Caco-2 (cell line): ENCODE measurements around the gene EIF1AD. TPM values are rescaled to one million over a fixed set of nuclear protein-coding genes. Genes with fewer than 3 reads are reported as not detected.

ENCODE experiments used
- BruUV-seq: library from RNA; stranded (reverse); fragments of 400-500 nt; replicated peaks from 2 replicates; lab custom pipeline; 2021; lab: Mats Ljungman, UMichigan
- CTCF ChIA-PET: fragments of 300-600 bp; sonication (Branson Sonifier 250); formaldehyde crosslinking; loops from one replicate; lab custom pipeline; 2022; ENCODE audit warnings: antibody characterized with exemption; lab: Charles Lee
- POLR2A ChIA-PET: fragments of 300-600 bp; sonication (Branson Sonifier 250); formaldehyde crosslinking; loops from one replicate; lab custom pipeline; 2022; ENCODE audit warnings: antibody characterized with exemption; lab: Charles Lee
- DNase-seq, 2 experiments: peaks; one replicate each; pipeline versions ENCODE4 v3.0.0 to v3.0.0-alpha.2; 2020 to 2022
- H3K27me3 ChIP-seq: replicated peaks from 2 replicates; pipeline ENCODE4 v1.6.0; 2011; ENCODE audit warnings: low read length; ENCODE audit not compliant: control insufficient read depth, insufficient read depth
- H3K36me3 ChIP-seq: 2 replicates; pipeline ENCODE4 v1.5.1; 2011; ENCODE audit warnings: low read length; ENCODE audit not compliant: control insufficient read depth, insufficient read depth
- H3K4me1 ChIP-seq: fragments of 250-450 bp; sonication (Bioruptor Pico); 2 replicates; pipeline ENCODE4 v1.5.1; 2020; ENCODE audit warnings: mild to moderate bottlenecking
- H3K4me3 ChIP-seq: 2 replicates; pipeline ENCODE4 v1.5.1; 2011; ENCODE audit warnings: low read depth, mild to moderate bottlenecking, control low read depth, low read length
- H3K9me3 ChIP-seq: fragments of 250-450 bp; sonication (Bioruptor Pico); 2 replicates; pipeline ENCODE4 v1.5.1; 2020; ENCODE audit warnings: mild to moderate bottlenecking, moderate library complexity
- H3K27ac Mint-ChIP-seq: one replicate; pipeline ENCODE4 v1.8.0; 2022; ENCODE audit warnings: mixed read lengths; ENCODE audit not compliant: unreplicated experiment
- H3K27me3 Mint-ChIP-seq: one replicate; pipeline ENCODE4 v1.8.0; 2022; ENCODE audit warnings: mixed read lengths; ENCODE audit not compliant: insufficient read depth, unreplicated experiment
- H3K36me3 Mint-ChIP-seq: one replicate; pipeline ENCODE4 v1.8.0; 2022; ENCODE audit warnings: mild to moderate bottlenecking, mixed read lengths; ENCODE audit not compliant: insufficient read depth, unreplicated experiment
- H3K4me1 Mint-ChIP-seq: one replicate; pipeline ENCODE4 v1.8.0; 2022; ENCODE audit warnings: low read depth, mixed read lengths; ENCODE audit not compliant: unreplicated experiment
- H3K4me3 Mint-ChIP-seq: one replicate; pipeline ENCODE4 v1.8.0; 2022; ENCODE audit warnings: mild to moderate bottlenecking, moderate library complexity, mixed read lengths; ENCODE audit not compliant: unreplicated experiment
- H3K9me3 Mint-ChIP-seq: one replicate; pipeline ENCODE4 v1.8.0; 2022; ENCODE audit warnings: mixed read lengths; ENCODE audit not compliant: unreplicated experiment
- CTCF ChIP-seq, 2 experiments: fragments of 200-600 bp in 1 of 2; IDR thresholded peaks; 1 replicate in 1 of 2; 2 replicates in 1 of 2; pipeline versions ENCODE4 v1.5.1 to v1.8.0; 2011 to 2022; ENCODE audit warnings: antibody characterized with exemption in 1 of 2, control low read depth in 1 of 2, inconsistent platforms in 1 of 2, low read depth in 1 of 2, low read length in 1 of 2, mild to moderate bottlenecking in 1 of 2, moderate library complexity in 1 of 2; ENCODE audit not compliant: insufficient read depth in 1 of 2, severe bottlenecking in 1 of 2, unreplicated experiment in 1 of 2
- intact Hi-C: fragments of 100-400 bp; cut with micrococcal nuclease; formaldehyde crosslinking; loops from one replicate; pipeline ENCODE4 v1.10.0; 2022; ENCODE audit not compliant: unreplicated experiment
- total RNA-seq: library from RNA; stranded (reverse); gene quantifications from 2 replicates; pipeline ENCODE4 v1.2.3, GENCODE V29; 2022

EIF1AD gene
- total RNA-seq, 1 experiment from 2014 or later, result 55.3 TPM

- H3K36me3 ChIP-seq, result no peaks in the 10 kb centered on the region
- DNase-seq, result no peak
- H3K4me3 ChIP-seq, result no peak overlapping the region
- intact Hi-C loops, result no loop called here
- no peak for TF ChIP-seq CTCF (IDR thresholded peaks at IDR 0.05; ENCODE audit: insufficient read depth in 1 of 2, low read depth in 1 of 2, low read length in 1 of 2, severe bottlenecking in 1 of 2, unreplicated experiment in 1 of 2)
- ChIA-PET POLR2A (no interaction called here), CTCF (interaction anchor here (0.5 kb wide), 1 partner anchor 214 kb away, joined by 4 read pairs; no protein-coding TSS in a partner anchor)
- Mint-ChIP-seq H3K36me3 (peaks cover 20% of the 10 kb centered on the region), H3K9me3 (no peaks in the 10 kb centered on the region), H3K27ac (no peak overlapping the region), H3K4me1 (peaks cover 13% of the 10 kb centered on the region), H3K27me3 (no peaks in the 10 kb centered on the region), H3K4me3 (no peak overlapping the region)
- no peaks in the 10 kb centered on the region for H3K9me3 ChIP-seq
- peaks cover 21% of the 10 kb centered on the region for H3K4me1 ChIP-seq
- BruUV-seq, result no TSS peak
- no peaks in the 10 kb centered on the region for H3K27me3 ChIP-seq
These were observed 43.7 kb downstream of the EIF1AD start for GRCh38 chr11:65958291-65958690.

- Histone ChIP-seq H3K27me3 (no peaks in the 10 kb centered on the region), H3K4me3 (no peak overlapping the region), H3K4me1 (peaks cover 25% of the 10 kb centered on the region), H3K36me3 (no peaks in the 10 kb centered on the region), H3K9me3 (no peaks in the 10 kb centered on the region)
- intact Hi-C loops, result no loop called here
- Mint-ChIP-seq H3K27ac (no peak overlapping the region), H3K36me3 (no peaks in the 10 kb centered on the region), H3K4me1 (peaks cover 6% of the 10 kb centered on the region), H3K9me3 (no peaks in the 10 kb centered on the region), H3K4me3 (no peak overlapping the region), H3K27me3 (no peaks in the 10 kb centered on the region)
- no peak for DNase-seq
- BruUV-seq, result no TSS peak
- ChIA-PET CTCF (interaction anchor here (0.8 kb wide), 1 partner anchor 95 kb away, joined by 3 read pairs; no protein-coding TSS in a partner anchor), POLR2A (interaction anchor here (0.6 kb wide), 1 partner anchor 16 kb away, joined by 4 read pairs; no protein-coding TSS in a partner anchor)
- no peak for TF ChIP-seq CTCF (IDR thresholded peaks at IDR 0.05; ENCODE audit: insufficient read depth in 1 of 2, low read depth in 1 of 2, low read length in 1 of 2, severe bottlenecking in 1 of 2, unreplicated experiment in 1 of 2)
These were observed 47.2 kb downstream of the EIF1AD start for GRCh38 chr11:65954771-65955170.

- CTCF ChIA-PET, result no interaction called here
- no peak for TF ChIP-seq CTCF (IDR thresholded peaks at IDR 0.05; ENCODE audit: insufficient read depth in 1 of 2, low read depth in 1 of 2, low read length in 1 of 2, severe bottlenecking in 1 of 2, unreplicated experiment in 1 of 2)
- peaks cover 6% of the 10 kb centered on the region for H3K4me1 Mint-ChIP-seq
- H3K4me1 ChIP-seq, result peaks cover 25% of the 10 kb centered on the region
- no TSS peak for BruUV-seq
- H3K36me3 ChIP-seq, result no peaks in the 10 kb centered on the region
- H3K4me3 ChIP-seq, result no peak overlapping the region
- no peaks in the 10 kb centered on the region for H3K9me3 ChIP-seq
- DNase-seq, result no peak
- H3K27me3 Mint-ChIP-seq, result no peaks in the 10 kb centered on the region
- no peak overlapping the region for H3K4me3 Mint-ChIP-seq
- no peaks in the 10 kb centered on the region for H3K27me3 ChIP-seq
- H3K27ac Mint-ChIP-seq, result no peak overlapping the region
- no peaks in the 10 kb centered on the region for H3K36me3 Mint-ChIP-seq
- intact Hi-C loops, result no loop called here
- no peaks in the 10 kb centered on the region for H3K9me3 Mint-ChIP-seq
- POLR2A ChIA-PET, result no interaction called here
These were observed 48.5 kb downstream of the EIF1AD start for GRCh38 chr11:65953471-65953870.
